CD4-positive, alpha-beta T cell (primary cell): ENCODE data around the gene ZBTB7C. TPM values are rescaled to one million over a fixed set of nuclear protein-coding genes. Genes with fewer than 3 reads are reported as not detected.

Source experiments
- ATAC-seq: fragments of 200-7000 bp; cut with Tn5 transposase; one replicate; pipeline ENCODE4 v1.10.0; 2022; ENCODE audit warnings: mild to moderate bottlenecking; ENCODE audit not compliant: poor library complexity
- CTCF ChIA-PET: fragments of 350-600 bp; sonication (Branson Sonifier 250); formaldehyde crosslinking; loops from one replicate; lab custom pipeline; 2021; ENCODE audit warnings: antibody characterized with exemption, inconsistent platforms; lab: Charles Lee
- POLR2A ChIA-PET: fragments of 350-600 bp; sonication (Branson Sonifier 250); formaldehyde crosslinking; loops from one replicate; lab custom pipeline; 2021; ENCODE audit warnings: antibody characterized with exemption, inconsistent platforms; lab: Charles Lee
- DNase-seq, 14 experiments: peaks; one replicate each; pipeline ENCODE4 v3.0.0-alpha.2; 2013 to 2020; ENCODE audit warnings: mixed read lengths in 2 of 14
- H3K27ac ChIP-seq, 2 donors: one replicate each; pipeline versions ENCODE4 v1.5.1 to v1.7.0; 2013; ENCODE audit warnings: low read length in 2 of 2, low read depth in 1 of 2, mild to moderate bottlenecking in 1 of 2
- H3K27me3 ChIP-seq, 2 experiments: 1 replicate in 1 of 2; 2 replicates in 1 of 2; pipeline versions ENCODE4 v1.6.1 to v1.7.0; 2013; ENCODE audit warnings: low read length in 2 of 2, control low read depth in 1 of 2, mild to moderate bottlenecking in 1 of 2, moderate library complexity in 1 of 2; ENCODE audit not compliant: insufficient read depth in 2 of 2, control insufficient read depth in 1 of 2
- H3K36me3 ChIP-seq: one replicate; pipeline ENCODE4 v1.6.1; 2013; ENCODE audit warnings: low read length, control low read depth; ENCODE audit not compliant: insufficient read depth
- H3K4me1 ChIP-seq: one replicate; pipeline ENCODE4 v1.6.1; 2013; ENCODE audit warnings: low read length, control low read depth; ENCODE audit not compliant: insufficient read depth
- H3K4me3 ChIP-seq: one replicate; pipeline ENCODE4 v1.5.1; 2013; ENCODE audit warnings: mild to moderate bottlenecking, low read length, moderate library complexity
- H3K9me3 ChIP-seq, 2 experiments: 1 replicate in 1 of 2; 2 replicates in 1 of 2; pipeline versions ENCODE4 v1.6.1 to v1.7.0; 2013; ENCODE audit warnings: low read length in 2 of 2, mild to moderate bottlenecking in 2 of 2, control low read depth in 1 of 2, moderate library complexity in 1 of 2; ENCODE audit not compliant: control insufficient read depth in 1 of 2, insufficient read depth in 1 of 2
- H3K27ac Mint-ChIP-seq: one replicate; pipeline ENCODE4 v1.8.0; 2020; ENCODE audit warnings: mixed read lengths
- H3K27me3 Mint-ChIP-seq: one replicate; pipeline ENCODE4 v1.8.0; 2021; ENCODE audit warnings: mixed read lengths
- H3K36me3 Mint-ChIP-seq: one replicate; pipeline ENCODE4 v1.8.0; 2021; ENCODE audit warnings: low read depth, mixed read lengths
- H3K4me1 Mint-ChIP-seq: one replicate; pipeline ENCODE4 v1.8.0; 2021; ENCODE audit warnings: low read depth, mixed read lengths
- H3K4me3 Mint-ChIP-seq: one replicate; pipeline ENCODE4 v1.8.0; 2020; ENCODE audit warnings: mild to moderate bottlenecking, mixed read lengths
- H3K9me3 Mint-ChIP-seq: one replicate; pipeline ENCODE4 v1.8.0; 2020; ENCODE audit warnings: mixed read lengths
- CTCF ChIP-seq: fragments of 200-600 bp; IDR thresholded peaks from one replicate; pipeline ENCODE4 v1.8.0; 2022; ENCODE audit warnings: antibody characterized with exemption, mild to moderate bottlenecking
- intact Hi-C, 2 experiments: fragments of 100-400 bp; cut with DNase I in 1 of 2; cut with micrococcal nuclease in 1 of 2; formaldehyde crosslinking; loops; one replicate each; pipeline versions ENCODE4 v1.15.1 to v1.9.0; 2023 to 2025; cut with DNase I, micrococcal nuclease
- total RNA-seq, 174 experiments: library from RNA in 2 of 174; stranded (reverse) in 2 of 174; gene quantifications; one replicate each; pipeline ENCODE4 v1.2.3 and lab custom pipeline; 2021 to 2026

The ZBTB7C gene
- total RNA-seq, 2 experiments from 2014 or later = not detected

- no peak overlapping the region for H3K4me3 ChIP-seq
- no peaks in the 10 kb centered on the region for H3K9me3 ChIP-seq
- Mint-ChIP-seq H3K4me1 (no peaks in the 10 kb centered on the region), H3K27me3 (no peaks in the 10 kb centered on the region), H3K27ac (no peak overlapping the region), H3K4me3 (no peak overlapping the region), H3K36me3 (no peaks in the 10 kb centered on the region), H3K9me3 (no peaks in the 10 kb centered on the region)
- CTCF ChIA-PET = no interaction called here
- H3K27ac ChIP-seq = no peak overlapping the region
- DNase-seq (no peak), ATAC-seq (no peak)
- peaks cover 2% of the 10 kb centered on the region for H3K4me1 ChIP-seq
- intact Hi-C loops = no loop called here
- no peaks in the 10 kb centered on the region for H3K27me3 ChIP-seq
- no peak for TF ChIP-seq CTCF
- POLR2A ChIA-PET = no interaction called here
- no peaks in the 10 kb centered on the region for H3K36me3 ChIP-seq
These were observed 425.2 kb downstream of the ZBTB7C start for GRCh38 chr18:47983946-47984345.

- Histone ChIP-seq H3K9me3 (no peaks in the 10 kb centered on the region), H3K27ac (no peak overlapping the region), H3K4me1 (peaks cover 2% of the 10 kb centered on the region), H3K4me3 (no peak overlapping the region), H3K36me3 (no peaks in the 10 kb centered on the region), H3K27me3 (no peaks in the 10 kb centered on the region)
- DNase-seq (no peak), ATAC-seq (no peak)
- Mint-ChIP-seq H3K9me3 (no peaks in the 10 kb centered on the region), H3K27ac (no peak overlapping the region), H3K4me3 (no peak overlapping the region), H3K4me1 (no peaks in the 10 kb centered on the region), H3K36me3 (no peaks in the 10 kb centered on the region), H3K27me3 (no peaks in the 10 kb centered on the region)
- intact Hi-C loops = no loop called here
- CTCF ChIA-PET = interaction anchor here (0.5 kb wide), 1 partner anchor 126 kb away, joined by 3 read pairs; no protein-coding TSS in a partner anchor
- POLR2A ChIA-PET = no interaction called here
- no peak for TF ChIP-seq CTCF
These were observed 426.1 kb downstream of the ZBTB7C start for GRCh38 chr18:47983055-47983454.

- Mint-ChIP-seq H3K4me1 (no peaks in the 10 kb centered on the region), H3K27me3 (no peaks in the 10 kb centered on the region), H3K27ac (no peak overlapping the region), H3K4me3 (no peak overlapping the region), H3K36me3 (no peaks in the 10 kb centered on the region), H3K9me3 (no peaks in the 10 kb centered on the region)
- no peak overlapping the region for H3K4me3 ChIP-seq
- no peaks in the 10 kb centered on the region for H3K27me3 ChIP-seq
- no peak for DNase-seq
- peaks cover 2% of the 10 kb centered on the region for H3K4me1 ChIP-seq
- ChIA-PET POLR2A (no interaction called here), CTCF (no interaction called here)
- ATAC-seq = no peak
- TF ChIP-seq CTCF = no peak
- H3K9me3 ChIP-seq = no peaks in the 10 kb centered on the region
- no peak overlapping the region for H3K27ac ChIP-seq
- H3K36me3 ChIP-seq = no peaks in the 10 kb centered on the region
- intact Hi-C loops = no loop called here
These were observed 427.4 kb downstream of the ZBTB7C start for GRCh38 chr18:47981830-47982229.
